Measurements from ENCODE around the gene ARPP19.

- TF ChIP-seq ATF7 (IDR thresholded peaks at IDR 0.05): no peak
- TF ChIP-seq BHLHE40 (IDR thresholded peaks at IDR 0.05; ENCODE audit: low read length): no peak
- TF ChIP-seq SPI1 (IDR thresholded peaks at IDR 0.05; ENCODE audit: borderline replicate concordance, low read depth, low read length): no peak
- no peak for TF ChIP-seq ZBTB11 (CRISPR knock-in tag; IDR thresholded peaks at IDR 0.05)
- no peak for TF ChIP-seq ZNF609 (CRISPR knock-in tag; IDR thresholded peaks at IDR 0.05; ENCODE audit: borderline replicate concordance)
- TF ChIP-seq YBX1 (IDR thresholded peaks at IDR 0.05): no peak
- TF ChIP-seq ERF (CRISPR knock-in tag; IDR thresholded peaks at IDR 0.05): no peak
- TF ChIP-seq POLR2AphosphoS5 (IDR thresholded peaks at IDR 0.05; ENCODE audit: control insufficient read depth, insufficient read depth, low read depth, low read length): no peak
- no peak for TF ChIP-seq ELK1 (CRISPR knock-in tag; IDR thresholded peaks at IDR 0.05)
- TF ChIP-seq REST (IDR thresholded peaks at IDR 0.05; ENCODE audit: borderline replicate concordance): no peak
- no peak for TF ChIP-seq REST (CRISPR knock-in tag; IDR thresholded peaks at IDR 0.05; ENCODE audit: low read depth)
- no peak for TF ChIP-seq CGGBP1 (CRISPR knock-in tag; IDR thresholded peaks at IDR 0.05)
- TF ChIP-seq POLR2A (conservative IDR thresholded peaks at IDR 0.05): no peak
- no peak for TF ChIP-seq ZNF583 (CRISPR knock-in tag; IDR thresholded peaks at IDR 0.05)
Observed at GRCh38 chr15:52529940-52530339, 38.9 kb downstream of the ARPP19 start.
